Left kidney (tissue), 8 donors: ENCODE data around the gene CBX7. TPM values are rescaled to one million over a fixed set of nuclear protein-coding genes. Genes with fewer than 3 reads are reported as not detected.
A peak's percentile ranks its signal among the peaks of the same experiment; 100 is the strongest.

ENCODE experiments used
- DNase-seq: peaks from one replicate; pipeline ENCODE4 v3.0.0-alpha.2; 2013
- long read RNA-seq, 8 donors: transcript quantifications; one replicate each; lab custom pipeline, GENCODE V29; 2026
- polyA plus RNA-seq: library from polyadenylated mRNA; unstranded; fragments of 120-200 nt; gene quantifications from one replicate; pipeline ENCODE4 v1.2.1, GENCODE V29; 2013; ENCODE audit not compliant: insufficient read length

Gene CBX7
- polyA plus RNA-seq, result 9.1 TPM
- long read RNA-seq, donor 1, partial matches to known transcripts, result 0 of 3 reads
- long read RNA-seq, donor 1, other reads (novel, unspliced or antisense), result 0 of 3 reads
- long read RNA-seq, donor 2, result 0 reads
- long read RNA-seq, donor 3, partial matches to known transcripts, result 0 of 1 reads
- long read RNA-seq, donor 3, other reads (novel, unspliced or antisense), result 0 of 1 reads
- long read RNA-seq, donor 4, partial matches to known transcripts, result 0 of 1 reads
- long read RNA-seq, donor 4, other reads (novel, unspliced or antisense), result 0 of 1 reads
- long read RNA-seq, donor 5, partial matches to known transcripts, result 0 of 1 reads
- long read RNA-seq, donor 5, other reads (novel, unspliced or antisense), result 0 of 1 reads
- long read RNA-seq, donor 6, result 0 reads
- long read RNA-seq, donor 7, full-length matches to known transcripts, result 3 of 3 reads
- long read RNA-seq, donor 7, partial matches to known transcripts, result 0 of 3 reads
- long read RNA-seq, donor 7, other reads (novel, unspliced or antisense), result 0 of 3 reads
- long read RNA-seq, donor 8, result 0 reads

- DNase-seq, result peak; percentile 77
Measured at GRCh38 chr22:39152511-39153219, at the start of gene CBX7. Gene CBX7, minus strand, starts transcription at chr22:39152680. Its CDS starts 236 bp downstream, at chr22:39152444.

- DNase-seq, result no peak
Measured at GRCh38 chr22:39197578-39197977, 45.1 kb upstream of the CBX7 start.

GRCh38 chr22:39194098-39194497, 41.6 kb upstream of the CBX7 start:
- DNase-seq, result no peak

GRCh38 chr22:39188809-39189208, 36.3 kb upstream of the CBX7 start:
- no peak for DNase-seq

GRCh38 chr22:39185601-39186012, 33.1 kb upstream of the CBX7 start:
- DNase-seq, result peak; percentile 42

- no peak for DNase-seq
Measured at GRCh38 chr22:39184586-39185577, 32.4 kb upstream of the CBX7 start.

- no peak for DNase-seq
Measured at GRCh38 chr22:39183991-39184585, 31.6 kb upstream of the CBX7 start.

GRCh38 chr22:39182478-39183030, 30.1 kb upstream of the CBX7 start:
- DNase-seq, result no peak

GRCh38 chr22:39181778-39182177, 29.3 kb upstream of the CBX7 start:
- DNase-seq, result no peak

GRCh38 chr22:39181356-39181755, 28.9 kb upstream of the CBX7 start:
- DNase-seq, result no peak

- DNase-seq, result no peak
Measured at GRCh38 chr22:39179841-39180335, 27.4 kb upstream of the CBX7 start.

GRCh38 chr22:39179401-39179827, 26.9 kb upstream of the CBX7 start:
- no peak for DNase-seq

GRCh38 chr22:39178206-39179111, 26.0 kb upstream of the CBX7 start:
- DNase-seq, result no peak

GRCh38 chr22:39177791-39178190, 25.3 kb upstream of the CBX7 start:
- no peak for DNase-seq

- DNase-seq, result no peak
Measured at GRCh38 chr22:39177456-39177775, 24.9 kb upstream of the CBX7 start.

- no peak for DNase-seq
Measured at GRCh38 chr22:39176714-39177455, 24.4 kb upstream of the CBX7 start.

GRCh38 chr22:39176143-39176713, 23.7 kb upstream of the CBX7 start:
- DNase-seq, result peak; percentile 76

GRCh38 chr22:39175353-39176142, 23.1 kb upstream of the CBX7 start:
- no peak for DNase-seq
